Left forelimb (tissue), 1 donor: Measurements from ENCODE around the gene TMEM256.

Experiments used
- DNase-seq: peaks from one replicate; pipeline ENCODE4 v3.0.0-alpha.2; 2018; ENCODE audit warnings: low spot score

Gene TMEM256

DNA sequence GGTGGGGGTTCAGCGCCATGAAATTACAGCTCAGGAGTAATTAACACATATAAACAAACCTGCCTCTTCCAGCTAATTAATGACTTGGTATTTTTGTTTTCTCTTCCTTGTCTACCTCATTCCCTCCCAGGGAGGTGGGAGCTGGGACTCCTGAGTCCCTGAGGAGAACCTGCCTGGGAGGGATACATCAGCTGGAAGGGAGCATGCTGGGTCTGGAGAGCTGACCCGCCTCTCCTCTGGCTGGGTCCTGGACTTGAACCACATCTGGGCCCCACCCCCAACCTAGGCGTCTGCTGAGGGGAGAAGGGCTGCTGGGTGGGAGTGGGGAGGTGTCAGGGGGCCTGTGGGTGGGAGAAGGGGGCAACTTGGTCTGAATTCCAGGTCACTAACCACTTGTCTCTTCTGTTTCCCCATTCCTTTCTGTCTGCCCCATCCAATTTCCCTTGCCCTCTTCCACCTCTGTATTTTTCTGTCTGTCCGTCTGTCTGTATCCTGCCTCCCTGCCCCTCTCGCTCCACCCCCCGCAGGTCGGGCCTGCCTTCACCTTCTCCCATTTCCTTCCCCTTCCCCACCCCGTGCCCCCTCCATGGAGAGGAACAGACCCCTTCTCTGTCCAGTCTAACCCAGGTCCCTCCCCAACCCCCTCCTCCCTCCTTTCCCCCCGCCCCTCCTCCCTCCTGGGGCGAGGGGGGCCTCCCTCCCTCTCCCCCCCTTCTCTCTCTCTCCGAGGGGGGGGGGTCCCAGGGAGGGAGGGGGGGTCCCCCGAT, 3.8 kb upstream of the TMEM256 start, which contains the start of gene NLGN2:
TSS of gene NLGN2 (plus strand) at position 361 of the 767 bp plus-strand sequence. CDS start 411 bp downstream, outside the sequence.
- no peak for DNase-seq

GRCh38 chr17:7407082-7407481, 3.2 kb upstream of the TMEM256 start:
- DNase-seq = no peak

GRCh38 chr17:7406235-7406825, 2.4 kb upstream of the TMEM256 start:
- DNase-seq = no peak

- no peak for DNase-seq
Measured at GRCh38 chr17:7405350-7406234, 1.7 kb upstream of the TMEM256 start.

- DNase-seq = peak; percentile 77
Measured at GRCh38 chr17:7404737-7405349, 946 bp upstream of the TMEM256 start.

DNA sequence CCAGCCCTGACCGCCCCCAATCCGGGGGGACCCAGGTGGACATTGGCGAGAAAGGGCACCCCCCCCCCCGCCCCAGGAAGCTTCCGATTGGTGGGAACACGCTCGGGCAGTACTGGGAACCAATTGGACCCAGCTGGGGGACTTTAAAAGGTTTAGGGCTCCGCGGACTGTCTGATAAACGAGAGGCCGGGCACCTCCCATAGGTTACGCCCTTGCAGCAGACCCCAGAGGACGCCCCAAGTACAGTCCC, 245 bp downstream of the TMEM256 start:
- DNase-seq = no peak

- DNase-seq = peak; percentile 83
Measured at GRCh38 chr17:7403043-7403726, 712 bp downstream of the TMEM256 start.

DNA sequence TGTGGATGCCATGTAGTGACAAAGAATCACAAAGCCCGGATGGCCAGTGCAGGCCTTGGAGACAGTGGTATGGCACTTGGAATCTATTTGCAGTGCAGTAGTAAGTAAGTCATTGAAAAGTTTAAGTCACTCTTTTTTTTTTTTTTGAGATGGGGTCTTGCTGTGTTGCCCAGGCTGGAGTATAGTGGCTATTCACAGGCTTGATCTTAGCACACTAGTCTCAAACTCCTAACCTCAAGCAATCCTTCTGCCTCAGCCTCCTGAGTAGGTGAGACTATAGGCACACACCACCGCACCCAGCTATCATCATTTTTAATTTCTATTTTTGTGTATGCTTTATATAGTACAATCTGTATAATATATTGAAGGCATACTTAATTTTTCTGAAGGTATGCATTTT, 5.3 kb downstream of the TMEM256 start:
- no peak for DNase-seq

DNA sequence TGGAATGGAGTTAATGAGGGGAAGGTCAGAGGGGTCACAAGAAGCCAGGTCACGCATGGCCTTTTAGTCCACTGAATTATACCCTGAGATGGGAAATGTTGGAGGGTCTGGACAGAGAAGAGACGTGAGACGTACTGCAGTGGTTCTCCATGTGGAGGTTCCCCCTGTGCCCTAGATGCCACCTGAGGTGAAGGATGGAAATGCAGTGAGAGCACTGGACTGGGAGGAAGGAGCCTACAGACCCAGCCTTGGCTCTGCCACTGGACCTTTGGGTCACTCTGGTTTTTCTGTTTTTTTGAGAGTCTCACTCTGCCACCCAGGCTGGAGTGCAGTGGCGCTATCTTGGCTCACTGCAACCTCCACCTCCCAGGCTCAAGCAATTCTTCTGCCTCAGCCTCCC, 7.8 kb downstream of the TMEM256 start:
- no peak for DNase-seq

GRCh38 chr17:7394452-7395191, 9.3 kb downstream of the TMEM256 start, which contains the start of gene PLSCR3:
Gene PLSCR3 (minus strand): TSS chr17:7394525. CDS start chr17:7394110, 415 bp downstream.
- peak; percentile 91 for DNase-seq

GRCh38 chr17:7393613-7394451, 10.1 kb downstream of the TMEM256 start:
- DNase-seq = no peak

- no peak for DNase-seq
Measured at GRCh38 chr17:7392696-7393612, 10.9 kb downstream of the TMEM256 start.

DNA sequence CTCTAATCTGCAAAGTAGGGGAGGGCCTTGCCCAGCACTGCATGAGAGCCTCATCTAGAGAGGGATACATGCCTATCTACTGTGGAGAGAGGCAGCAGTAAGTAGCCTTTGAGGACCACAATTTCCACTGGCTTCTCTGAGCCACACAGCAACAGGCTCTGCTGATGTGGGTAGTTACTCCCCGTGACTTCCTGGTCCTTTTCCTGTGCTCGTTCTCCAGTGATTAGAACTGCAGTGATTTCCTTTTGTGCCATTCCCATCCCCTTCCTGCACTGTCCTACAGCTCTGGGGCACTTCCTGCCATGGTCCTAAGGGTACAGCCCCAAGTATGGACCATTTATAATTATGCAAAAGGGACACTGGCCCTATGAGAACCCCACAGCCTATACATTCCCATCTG, 12.6 kb downstream of the TMEM256 start:
- DNase-seq = no peak

GRCh38 chr17:7389924-7390910, 13.7 kb downstream of the TMEM256 start:
- DNase-seq = no peak

GRCh38 chr17:7388856-7389255, 15.0 kb downstream of the TMEM256 start:
- DNase-seq = no peak

DNA sequence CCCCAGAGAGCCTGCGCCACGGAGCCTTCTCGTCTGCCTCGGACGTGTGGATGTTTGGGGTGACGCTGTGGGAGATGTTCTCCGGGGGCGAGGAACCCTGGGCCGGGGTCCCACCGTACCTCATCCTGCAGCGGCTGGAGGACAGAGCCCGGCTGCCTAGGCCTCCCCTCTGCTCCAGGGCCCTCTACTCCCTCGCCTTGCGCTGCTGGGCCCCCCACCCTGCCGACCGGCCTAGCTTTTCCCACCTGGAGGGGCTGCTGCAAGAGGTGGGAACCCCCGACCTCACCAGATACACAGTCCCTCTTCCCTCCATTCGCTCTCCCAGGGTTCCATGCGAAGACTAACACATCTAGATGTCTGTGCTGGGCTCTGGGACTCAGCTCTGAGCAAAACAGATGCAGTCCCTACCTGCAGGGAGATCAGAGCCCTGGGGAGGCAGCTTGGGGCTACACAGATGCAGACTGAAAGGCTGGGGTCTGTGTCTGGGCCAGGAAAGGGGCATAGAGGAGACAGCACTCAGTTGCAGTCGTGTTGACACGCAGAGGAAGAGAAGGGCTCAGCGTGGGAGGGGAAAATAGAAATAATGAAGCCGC, 19.3 kb downstream of the TMEM256 start:
- DNase-seq = no peak

GRCh38 chr17:7383742-7384488, 20.0 kb downstream of the TMEM256 start:
- DNase-seq = no peak
